Stimulated activated CD4-positive, alpha-beta T cell treated with anti-CD3 and anti-CD28 coated beads, Interleukin-15, amount 100 ng/mL, for 1 hour (primary cell): ENCODE results near the gene C4B.

Experiments used
- DNase-seq, 2 donors: peaks; one replicate each; pipeline ENCODE4 v3.0.0-alpha.2; 2020; ENCODE audit warnings: low read depth in 1 of 2, low spot score in 1 of 2

C4B gene

GRCh38 chr6:32081168-32081990, 66.8 kb downstream of the C4B start:
- no peak for DNase-seq

- no peak for DNase-seq
Observed at GRCh38 chr6:32082478-32082877, 67.9 kb downstream of the C4B start.

GRCh38 chr6:32082935-32083334, 68.3 kb downstream of the C4B start:
- DNase-seq, result no peak

GRCh38 chr6:32083812-32084768, 69.5 kb downstream of the C4B start:
- DNase-seq, result no peak

- no peak for DNase-seq
Observed at GRCh38 chr6:32084780-32085179, 70.2 kb downstream of the C4B start.
